ENCODE results near the gene XPO5. TPM values are rescaled to one million over a fixed set of nuclear protein-coding genes. Genes with fewer than 3 reads are reported as not detected.

Gene XPO5
- total RNA-seq, 1 experiment from 2014 or later, result 114 TPM

GRCh38 chr6:43621836-43622180 is 46.0 kb upstream of the XPO5 start:
- Mint-ChIP-seq H3K27me3 (ENCODE audit: low read depth) (no peaks in the 10 kb centered on the region), H3K9me3 (no peaks in the 10 kb centered on the region), H3K4me3 (no peak overlapping the region), H3K36me3 (ENCODE audit: insufficient read depth in 1 of 3, low read depth in 3 of 3) (peaks cover 44 to 74% (median 70%) of the 10 kb centered on the region in 3 experiments; a peak in 6 of 7 replicates), H3K4me1 (peaks cover 0 to under 1% of the 10 kb centered on the region in 2 experiments; a peak in 2 of 4 replicates), H3K27ac (0 out of 7 replicates have a peak overlapping the region, but pooled peaks of 1 of the 3 experiments have one; percentile 51)
- WGBS (ENCODE audit: extremely low coverage, insufficient read length, low lambda C conversion rate), result no CpG with 5 or more reads among the region's 10 CpGs
- H3K56ac ChIP-seq (ENCODE audit: insufficient read length, low read depth, low read length), result no peak overlapping the region
- no peak overlapping the region for H2BK20ac ChIP-seq (ENCODE audit: low read depth, low read length, poor library complexity, severe bottlenecking)
- H3T11ph ChIP-seq (ENCODE audit: low read length), result no peak overlapping the region
- H2AFZ ChIP-seq (ENCODE audit: low read length), result no peak overlapping the region
- H4K5ac ChIP-seq (ENCODE audit: insufficient read length, low read depth, low read length), result no peak overlapping the region
- no peak overlapping the region for H2BK120ac ChIP-seq (ENCODE audit: low read depth, low read length, poor library complexity, severe bottlenecking)
- H3K4me2 ChIP-seq (ENCODE audit: insufficient read depth, insufficient read length, low read length), result no peak overlapping the region
- no peak overlapping the region for H2BK12ac ChIP-seq (ENCODE audit: insufficient read length, low read depth, low read length)
- no peak overlapping the region for H2BK5ac ChIP-seq (ENCODE audit: insufficient read length, low read length)
- H3K79me2 ChIP-seq (ENCODE audit: insufficient read depth, low read length), result no peaks in the 10 kb centered on the region
- no peak for DNase-seq
- H4K8ac ChIP-seq (replicated peaks; ENCODE audit: insufficient read length, low read depth, low read length), result no peak overlapping the region
- H3K27me3 ChIP-seq (ENCODE audit: insufficient read depth, low read length), result no peaks in the 10 kb centered on the region
- H3K18ac ChIP-seq (ENCODE audit: insufficient read length, low read depth, low read length), result no peak overlapping the region
- no peak overlapping the region for H3K14ac ChIP-seq (ENCODE audit: insufficient read depth, low read length)
- no peak overlapping the region for H3K9ac ChIP-seq (ENCODE audit: extremely low read depth, insufficient read length, low read length)
- H3K4ac ChIP-seq (ENCODE audit: low read depth, low read length), result no peak overlapping the region
- H3K23me2 ChIP-seq (ENCODE audit: insufficient read length, low read depth, low read length, poor library complexity, severe bottlenecking), result no peaks in the 10 kb centered on the region
- no peaks in the 10 kb centered on the region for H3K79me1 ChIP-seq (ENCODE audit: insufficient read depth, low read depth, low read length, poor library complexity, severe bottlenecking)
- no peaks in the 10 kb centered on the region for H4K20me1 ChIP-seq (ENCODE audit: control insufficient read depth, insufficient read depth, insufficient read length)
- H4K91ac ChIP-seq (ENCODE audit: insufficient read length, low read depth, low read length), result no peak overlapping the region
- no peak overlapping the region for H3K27ac ChIP-seq (ENCODE audit: insufficient read length, low read depth, low read length)
- H3K4me1 ChIP-seq (ENCODE audit: insufficient read depth, low read length), result no peaks in the 10 kb centered on the region
- H2BK15ac ChIP-seq (ENCODE audit: low read depth, low read length), result no peak overlapping the region
- no peak for TF ChIP-seq CTCF (conservative IDR thresholded peaks at IDR 0.05)
- H2AK5ac ChIP-seq (ENCODE audit: insufficient read length, low read length), result no peak overlapping the region
- no peak overlapping the region for H3K23ac ChIP-seq (ENCODE audit: insufficient read length, low read depth, low read length)
- H3K9me3 ChIP-seq (ENCODE audit: control insufficient read depth, low read depth, low read length), result no peaks in the 10 kb centered on the region
